Activated CD4-positive, CD25-positive, alpha-beta regulatory T cell treated with anti-CD3 and anti-CD28 coated beads, Interleukin-2, amount 50 U/mL, for 16 hours (primary cell): ENCODE measurements around the gene TUBGCP6.

Source experiments
- DNase-seq: peaks from one replicate; pipeline ENCODE4 v3.0.0-alpha.2; 2020; ENCODE audit warnings: low read depth, low spot score

TUBGCP6 gene

DNA sequence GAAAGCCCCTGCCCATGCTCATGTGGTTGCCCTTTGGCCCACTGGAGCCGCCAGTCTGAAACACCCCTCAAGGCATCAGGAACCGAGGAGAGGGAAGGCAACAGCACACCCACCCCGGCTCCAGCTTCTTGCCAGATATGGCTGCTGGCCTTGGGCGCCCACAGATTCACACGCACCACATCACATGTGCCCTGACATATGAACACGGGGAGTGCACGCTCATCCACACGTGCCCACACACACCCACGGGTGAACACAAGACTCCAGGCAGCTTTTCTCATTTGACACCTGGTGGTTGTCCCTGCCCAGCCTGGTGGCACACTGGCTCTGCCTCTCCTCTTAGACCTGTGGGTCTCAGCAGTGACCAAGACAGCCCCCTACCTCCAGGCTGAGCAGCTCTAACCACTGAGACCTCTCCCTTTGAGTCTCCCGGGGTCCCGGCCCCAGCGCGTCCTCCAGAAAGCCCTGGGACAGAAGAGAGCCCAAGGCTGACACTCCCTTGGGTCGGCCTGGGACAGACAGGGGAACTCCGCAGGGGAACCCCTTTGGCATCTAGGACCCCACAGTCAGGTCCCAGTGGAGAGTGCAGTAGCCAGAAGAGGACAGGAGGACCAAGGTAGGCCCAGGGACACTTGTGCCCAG, 19.4 kb upstream of the TUBGCP6 start:
- no peak for DNase-seq

DNA sequence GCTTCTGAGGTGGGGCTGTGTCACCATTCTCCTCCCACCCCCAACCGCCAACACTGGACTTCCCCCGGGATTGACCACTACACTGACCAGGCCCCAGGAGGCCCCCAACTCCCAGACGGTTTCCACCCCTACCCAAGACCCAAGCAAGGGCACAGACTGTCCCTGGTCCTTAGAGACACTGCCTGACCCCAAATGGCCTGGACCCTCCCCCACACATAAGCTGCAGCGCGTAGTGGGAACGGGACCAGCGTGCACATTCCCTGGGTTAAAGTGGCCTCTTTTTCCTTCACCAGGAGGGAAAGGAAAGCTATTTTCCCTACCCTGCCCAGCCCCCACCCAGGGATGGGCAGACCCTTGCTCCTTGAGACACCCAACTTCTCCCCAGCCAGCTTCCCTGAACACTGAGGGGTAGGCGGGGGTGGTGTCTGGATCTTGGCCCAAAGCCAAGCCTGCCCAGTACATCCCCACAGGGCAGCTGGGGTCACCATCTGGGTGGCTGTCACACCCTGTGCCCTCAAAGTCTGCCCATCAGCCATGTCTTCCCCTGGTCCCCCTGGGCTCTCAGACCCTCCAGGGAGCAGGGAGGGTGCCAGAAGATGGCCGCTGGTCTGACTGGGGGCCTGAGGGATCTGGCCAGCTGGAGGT, 18.3 kb upstream of the TUBGCP6 start:
- no peak for DNase-seq

DNA sequence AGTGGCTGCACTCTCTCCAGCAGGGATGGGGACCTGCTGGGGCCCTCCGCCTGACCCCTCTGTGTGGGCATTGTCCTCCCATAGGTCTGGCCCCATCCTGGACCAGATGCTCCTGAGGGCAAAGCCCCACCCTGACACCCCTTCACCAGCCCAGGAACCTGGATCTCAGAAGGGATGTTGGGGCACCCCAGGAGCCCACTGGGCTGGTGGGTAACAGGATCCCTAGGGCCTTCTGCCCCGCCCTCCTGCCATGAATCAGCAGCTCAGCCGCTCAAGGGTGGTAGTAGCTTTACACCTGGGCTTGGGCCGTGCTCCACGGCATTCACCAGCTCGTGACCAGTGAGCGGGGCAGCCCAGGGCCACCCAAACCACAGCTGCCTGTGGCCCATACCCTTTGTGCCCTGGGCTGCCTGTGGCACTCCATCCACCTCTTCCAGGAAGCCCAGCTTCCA, 17.7 kb upstream of the TUBGCP6 start:
- no peak for DNase-seq

DNA sequence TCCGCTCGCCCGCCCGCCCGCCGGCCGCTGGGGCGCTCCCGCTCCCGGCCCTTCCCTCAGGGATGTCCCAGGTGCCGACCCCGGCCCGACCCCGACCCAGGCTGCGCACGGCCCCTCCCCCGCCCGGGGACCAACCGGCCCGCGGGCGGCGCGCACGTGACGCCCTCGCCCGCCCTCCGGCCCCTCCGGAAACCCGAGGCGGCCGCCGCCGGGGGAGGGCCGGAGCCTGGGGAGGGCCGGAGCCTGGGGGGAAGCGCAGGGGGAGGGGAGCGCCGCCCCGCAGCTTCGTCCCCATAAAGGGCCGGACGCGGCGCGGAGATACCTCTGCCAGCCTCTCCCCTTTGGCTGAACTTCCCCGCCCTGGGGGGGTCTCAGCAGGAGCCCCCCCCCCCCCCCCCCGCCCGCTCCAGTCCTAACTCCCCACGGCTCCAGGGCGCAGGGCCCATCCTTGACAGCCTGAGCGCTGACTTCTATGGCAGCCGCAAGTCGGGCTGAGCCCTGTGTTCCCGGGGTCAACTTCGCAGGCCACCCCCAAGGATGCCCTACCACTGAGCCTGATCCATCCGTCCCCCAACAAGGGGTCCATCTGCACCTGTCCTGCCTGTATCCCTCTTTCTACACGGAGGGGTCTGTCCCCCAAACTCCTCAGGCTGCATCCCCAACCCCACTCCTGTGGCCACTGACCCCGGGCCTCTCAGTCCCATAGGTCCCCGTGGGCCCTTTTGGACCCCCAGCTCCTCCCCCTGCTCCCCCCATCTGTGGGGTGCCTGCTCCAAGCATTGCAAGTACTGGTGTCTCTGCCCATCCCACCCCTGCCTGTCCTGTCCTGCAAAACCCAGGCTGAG, 17.0 kb upstream of the TUBGCP6 start, which contains the start of gene MAPK12:
Gene MAPK12, minus strand, starts transcription at position 69 of the 845 bp plus-strand sequence. CDS start 174 bp downstream, outside the sequence.
- no peak for DNase-seq

DNA sequence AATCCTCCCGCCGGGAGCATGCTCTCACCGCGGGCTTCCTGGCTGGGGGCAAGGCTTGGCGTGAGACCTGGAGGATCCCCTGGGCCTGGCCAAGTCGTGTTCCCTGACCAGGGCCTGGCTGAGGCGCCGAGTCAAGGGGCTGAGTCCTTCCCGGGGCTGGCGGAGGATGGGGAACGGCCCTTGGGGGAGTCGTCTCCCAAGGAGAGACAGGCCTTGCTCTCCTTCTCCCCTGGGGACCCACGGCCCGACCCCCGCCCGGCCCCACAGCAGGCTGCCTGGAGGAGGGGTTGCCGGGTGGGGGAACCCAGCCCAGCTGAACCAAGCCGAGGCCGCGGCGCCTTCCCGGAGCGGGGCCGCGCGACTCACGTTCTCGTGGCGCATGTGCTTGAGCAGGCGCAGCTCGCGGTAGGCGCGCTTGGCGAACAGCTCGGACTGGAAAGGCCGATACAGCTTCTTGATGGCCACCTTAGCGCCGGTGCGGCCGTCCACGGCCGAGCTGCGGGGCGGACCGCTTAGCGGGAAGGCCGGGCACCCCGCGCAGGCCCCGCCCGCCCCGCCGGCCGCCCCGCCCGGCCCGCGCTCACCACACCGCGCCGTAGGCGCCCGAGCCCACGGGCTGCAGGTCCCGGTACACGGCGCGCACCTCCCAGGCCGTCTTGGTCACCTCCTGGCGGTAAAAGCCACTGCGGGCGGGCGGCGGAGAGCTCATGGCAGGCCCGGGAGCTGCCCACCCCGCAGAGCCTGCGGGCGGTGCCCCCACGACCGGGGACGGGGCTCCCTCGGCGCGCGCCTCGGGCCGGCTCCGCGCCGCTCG, 16.2 kb upstream of the TUBGCP6 start:
- DNase-seq = no peak

- DNase-seq = no peak
Observed at GRCh38 chr22:50260434-50260800, 15.6 kb upstream of the TUBGCP6 start.

DNA sequence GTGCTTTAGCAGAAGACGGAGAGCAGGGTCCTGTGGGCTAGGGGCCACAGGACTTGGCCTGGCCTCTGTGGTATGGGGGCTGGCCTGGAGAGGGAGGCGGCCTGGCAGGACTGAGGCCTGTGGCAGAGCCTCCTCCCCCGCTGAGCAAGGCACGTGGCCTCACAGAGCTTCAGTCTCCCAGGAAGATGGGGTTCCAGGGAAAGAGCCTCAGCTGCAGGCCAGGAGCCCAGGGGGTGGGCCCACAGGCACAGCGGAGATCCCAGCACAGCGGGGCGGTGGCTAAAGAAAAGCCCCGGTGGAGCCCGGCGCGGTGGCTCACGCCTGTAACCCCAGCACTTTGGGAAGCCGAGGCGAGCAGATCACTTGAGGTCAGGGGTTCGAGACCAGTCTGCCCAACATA, 14.5 kb upstream of the TUBGCP6 start:
- DNase-seq = no peak

GRCh38 chr22:50258361-50259292, 13.8 kb upstream of the TUBGCP6 start:
- no peak for DNase-seq

DNA sequence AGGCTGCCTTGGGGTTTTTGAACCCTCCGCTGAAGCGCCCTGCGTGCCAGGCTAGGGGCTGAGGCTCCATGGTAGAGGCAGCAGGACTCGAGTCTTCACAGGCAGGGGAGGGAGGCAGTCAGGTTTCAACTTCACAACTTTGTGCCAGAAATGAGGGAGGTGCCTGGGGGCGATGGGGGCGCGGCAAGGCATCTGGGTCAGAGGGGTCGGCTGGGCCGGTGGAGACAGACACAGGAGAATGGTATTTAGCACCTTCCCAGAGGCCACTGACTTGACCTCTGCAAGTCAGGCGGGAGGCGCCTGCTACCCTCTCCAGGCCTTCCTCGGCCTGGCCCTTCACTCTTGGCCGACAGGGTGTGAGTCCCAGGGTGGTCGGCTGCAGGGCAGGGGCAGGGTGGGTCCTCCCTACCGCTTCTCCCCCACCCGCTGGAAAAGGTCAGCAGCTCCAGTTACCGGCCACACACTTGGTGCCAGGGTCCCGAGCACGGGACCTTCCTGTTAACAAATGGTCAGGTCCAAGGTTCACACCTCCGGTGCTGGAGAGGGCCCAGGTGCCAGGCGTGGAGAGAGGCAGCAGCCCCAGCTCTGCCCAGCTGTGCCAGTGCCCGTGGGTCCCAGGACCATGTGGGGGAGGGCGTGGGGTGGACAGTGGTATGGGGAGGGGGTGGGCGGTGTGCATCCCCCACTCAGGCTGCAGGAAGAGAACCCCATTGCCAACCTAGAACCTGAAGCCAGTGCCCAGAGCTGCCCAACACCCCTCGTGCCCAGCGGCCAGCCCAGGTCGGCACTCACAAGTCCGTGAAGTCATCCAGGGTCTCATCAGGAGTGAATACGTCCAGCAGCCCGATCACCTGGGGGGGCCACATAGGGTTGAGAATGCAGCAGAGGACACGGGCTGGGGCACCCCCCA, 12.9 kb upstream of the TUBGCP6 start:
- no peak for DNase-seq

DNA sequence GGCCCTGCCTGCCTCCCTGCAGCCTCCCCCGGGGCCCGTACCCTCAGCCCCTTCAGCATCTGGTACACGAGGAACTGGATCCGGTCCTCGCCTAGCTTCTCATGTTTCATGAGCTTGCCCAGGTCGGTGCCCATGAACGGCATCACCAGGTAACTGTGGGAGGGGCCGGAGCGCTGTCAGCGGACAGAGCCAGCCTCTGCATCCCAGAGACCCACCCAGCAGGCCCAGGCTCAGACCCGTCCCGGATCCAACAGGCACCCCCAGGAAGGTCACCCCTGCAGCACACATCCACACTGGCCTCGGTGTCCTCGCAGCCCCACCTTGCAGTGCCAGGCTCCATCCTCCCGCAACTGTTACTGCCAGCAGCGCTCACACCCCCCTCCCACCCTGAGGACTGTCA, 12.2 kb upstream of the TUBGCP6 start:
- DNase-seq = no peak

DNA sequence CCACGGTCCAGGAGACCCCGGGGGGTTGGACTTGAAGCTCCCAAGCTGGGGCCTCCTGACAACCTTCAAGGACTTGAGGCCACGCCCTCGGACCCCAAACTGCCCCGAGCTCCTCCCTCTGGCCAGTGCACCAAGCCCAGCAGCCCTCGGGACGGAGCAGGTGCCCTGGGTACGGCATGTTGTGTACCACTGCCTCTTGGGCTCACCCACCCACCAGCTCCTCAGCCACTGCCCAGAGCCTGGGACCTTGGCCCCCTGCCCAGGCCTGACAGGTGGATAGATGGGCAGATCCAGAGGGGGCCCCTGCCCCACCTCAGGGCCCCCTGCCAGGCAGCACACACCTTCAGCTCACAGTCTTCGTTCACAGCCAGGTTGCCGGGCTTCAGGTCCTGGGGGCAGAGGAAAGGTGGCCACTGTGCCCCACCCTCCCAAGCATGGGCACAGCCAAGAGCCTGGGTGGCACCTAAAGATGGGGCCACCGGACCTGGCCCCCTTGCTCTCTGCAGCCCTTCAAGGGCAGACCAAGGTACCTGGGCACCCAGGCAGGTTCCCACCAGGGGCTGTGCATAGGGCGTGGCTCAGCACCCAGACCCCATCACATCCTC, 11.5 kb upstream of the TUBGCP6 start:
- DNase-seq = no peak

- DNase-seq = no peak
Observed at GRCh38 chr22:50255607-50256006, 10.8 kb upstream of the TUBGCP6 start.

DNA sequence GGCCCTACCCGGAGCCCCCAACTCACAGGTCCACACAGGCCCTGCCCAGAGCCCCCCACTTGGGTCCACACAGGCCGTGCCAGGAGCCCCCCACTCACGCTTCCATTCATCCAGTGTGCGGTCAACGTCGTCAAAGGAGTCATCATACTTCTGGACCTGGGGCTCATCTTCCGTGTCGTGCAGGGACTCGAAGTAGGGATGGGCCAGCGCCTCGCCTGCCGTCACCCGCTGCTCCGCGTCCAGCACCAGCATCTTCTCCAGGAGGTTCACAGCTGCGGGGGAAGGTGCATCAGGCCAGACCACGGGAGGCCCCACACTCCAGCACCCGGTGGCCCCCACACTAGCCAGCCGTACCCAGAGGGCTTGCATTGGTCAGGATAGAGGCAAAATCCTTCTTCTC, 10.3 kb upstream of the TUBGCP6 start:
- no peak for DNase-seq

DNA sequence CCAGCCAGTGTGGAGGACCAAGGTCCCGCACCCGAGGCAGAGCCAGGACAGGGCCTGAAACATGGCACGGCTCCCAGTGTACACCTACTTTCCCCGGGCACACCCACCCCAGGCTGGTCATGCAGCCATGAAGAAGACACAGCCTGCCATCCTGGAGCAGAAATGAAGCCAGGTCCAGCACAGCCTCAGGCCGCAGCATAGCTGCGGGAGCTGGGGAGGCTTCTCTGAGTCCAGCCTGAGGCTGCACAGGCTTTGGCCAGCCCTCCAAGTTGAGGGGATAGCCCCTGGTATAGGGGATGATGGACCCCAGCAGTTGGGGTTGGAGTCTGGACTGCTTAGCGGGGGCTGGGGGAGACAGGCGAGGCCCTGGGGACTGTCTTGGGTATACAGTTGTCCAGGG, 9.1 kb upstream of the TUBGCP6 start:
- DNase-seq = no peak

GRCh38 chr22:50253046-50253915, 8.5 kb upstream of the TUBGCP6 start:
- no peak for DNase-seq

- DNase-seq = peak; percentile 45
Observed at GRCh38 chr22:50252082-50253045, 7.5 kb upstream of the TUBGCP6 start.

DNA sequence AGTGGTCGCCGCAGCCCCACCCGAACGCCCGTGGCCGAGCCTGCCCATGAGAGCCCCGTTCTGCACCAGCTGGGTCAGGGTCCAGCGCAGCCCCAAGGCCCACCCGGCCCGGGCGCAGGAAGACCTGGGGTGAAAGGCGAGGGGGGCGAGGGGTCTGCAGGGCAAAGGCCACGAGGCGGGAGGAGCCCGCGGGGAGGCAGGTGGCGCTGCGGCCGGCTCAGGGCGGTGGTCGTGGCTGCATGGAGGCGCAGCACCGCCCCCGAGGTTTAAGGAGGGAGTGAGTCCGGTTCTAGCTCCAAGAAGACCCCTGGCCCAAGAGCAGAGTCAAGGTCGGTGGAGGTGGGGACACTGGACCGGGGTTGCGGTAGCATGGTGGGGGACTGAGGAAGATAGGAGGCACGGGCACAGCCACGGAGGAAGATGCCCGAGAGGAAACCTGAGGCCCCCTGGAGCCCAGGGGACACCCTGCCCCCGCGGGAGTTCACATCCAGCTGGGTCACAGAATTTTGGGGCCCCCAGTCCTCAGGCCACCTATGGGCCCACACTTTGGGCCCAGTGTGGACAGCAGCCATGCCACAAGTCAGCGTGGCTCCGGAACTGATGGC, 6.8 kb upstream of the TUBGCP6 start:
- no peak for DNase-seq
